Measurements from ENCODE around the gene WNT4.

The WNT4 gene

GRCh38 chr1:22074803-22075202 lies 68.1 kb downstream of the WNT4 start:
- no peak for DNase-seq (ENCODE audit: low spot score)

DNA sequence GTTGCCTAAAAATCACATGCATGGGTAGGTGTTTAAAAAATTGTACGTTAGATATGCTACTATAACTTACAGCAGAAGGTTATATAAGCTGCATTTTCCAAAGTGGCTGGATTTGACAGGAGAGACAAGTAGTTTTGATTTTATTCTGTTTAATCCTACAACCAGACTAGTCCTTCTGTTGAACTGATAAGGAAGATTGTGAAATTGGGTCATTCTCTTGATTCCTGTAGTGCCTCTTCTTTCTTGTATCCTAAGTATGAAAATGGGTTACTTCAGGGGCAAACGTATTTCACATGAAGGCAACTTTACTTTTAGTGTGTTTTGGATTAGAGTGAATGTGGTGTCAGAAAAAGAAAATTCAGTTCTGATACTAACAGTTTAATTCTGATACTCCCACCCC lies 71.4 kb downstream of the WNT4 start:
- no peak for DNase-seq (ENCODE audit: low spot score)

All from LoVo (cell line).